PC-9 (cell line): ENCODE data around the gene LRIF1.

Experiments
- EZH2 ChIP-seq: fragments of 200-600 bp; sonication (generic); IDR thresholded peaks from 2 replicates; pipeline ENCODE4 v1.8.0; 2017; ENCODE audit warnings: antibody characterized with exemption, low read depth
- TF ChIP-seq, protein P1 (sequence below): fragments of 200-600 bp; sonication (generic); conservative IDR thresholded peaks from 2 replicates; pipeline ENCODE4 v1.6.1; 2017; ENCODE audit warnings: mixed run types, antibody characterized with exemption, mild to moderate bottlenecking, moderate library complexity

DNA sequence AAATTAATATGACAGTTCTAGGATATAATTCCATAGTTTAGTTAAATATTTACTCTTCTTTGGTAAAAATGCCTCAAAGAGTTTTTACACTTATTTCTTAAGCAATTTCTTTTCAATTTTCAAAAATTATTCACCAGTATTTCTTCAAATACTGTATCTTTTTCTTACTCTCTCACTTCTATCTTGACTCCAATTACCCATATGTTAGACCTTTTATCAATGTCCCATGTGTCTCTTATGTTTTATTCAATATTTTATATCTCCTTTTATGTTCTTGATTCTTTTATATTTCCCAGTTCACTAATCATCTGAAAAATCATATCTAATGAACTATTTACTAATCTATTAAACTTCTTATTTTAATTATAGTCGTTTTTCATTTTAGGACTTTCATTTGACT lies 11.5 kb upstream of the LRIF1 start:
- TF ChIP-seq, protein P1, sequence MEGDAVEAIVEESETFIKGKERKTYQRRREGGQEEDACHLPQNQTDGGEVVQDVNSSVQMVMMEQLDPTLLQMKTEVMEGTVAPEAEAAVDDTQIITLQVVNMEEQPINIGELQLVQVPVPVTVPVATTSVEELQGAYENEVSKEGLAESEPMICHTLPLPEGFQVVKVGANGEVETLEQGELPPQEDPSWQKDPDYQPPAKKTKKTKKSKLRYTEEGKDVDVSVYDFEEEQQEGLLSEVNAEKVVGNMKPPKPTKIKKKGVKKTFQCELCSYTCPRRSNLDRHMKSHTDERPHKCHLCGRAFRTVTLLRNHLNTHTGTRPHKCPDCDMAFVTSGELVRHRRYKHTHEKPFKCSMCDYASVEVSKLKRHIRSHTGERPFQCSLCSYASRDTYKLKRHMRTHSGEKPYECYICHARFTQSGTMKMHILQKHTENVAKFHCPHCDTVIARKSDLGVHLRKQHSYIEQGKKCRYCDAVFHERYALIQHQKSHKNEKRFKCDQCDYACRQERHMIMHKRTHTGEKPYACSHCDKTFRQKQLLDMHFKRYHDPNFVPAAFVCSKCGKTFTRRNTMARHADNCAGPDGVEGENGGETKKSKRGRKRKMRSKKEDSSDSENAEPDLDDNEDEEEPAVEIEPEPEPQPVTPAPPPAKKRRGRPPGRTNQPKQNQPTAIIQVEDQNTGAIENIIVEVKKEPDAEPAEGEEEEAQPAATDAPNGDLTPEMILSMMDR = no peak
- TF ChIP-seq EZH2 = no peak
